GM12874 (cell line): ENCODE results near the gene LMX1A.

Experiments
- CTCF ChIP-seq: IDR thresholded peaks from 2 replicates; pipeline ENCODE4 v1.5.1; 2011; ENCODE audit warnings: low read depth, mild to moderate bottlenecking, control low read depth, low read length, moderate library complexity; ENCODE audit not compliant: insufficient read depth

LMX1A gene

GRCh38 chr1:165235155-165235776 is 121.2 kb downstream of the LMX1A start:
- TF ChIP-seq CTCF, result no peak

GRCh38 chr1:165234149-165234548 is 122.4 kb downstream of the LMX1A start:
- no peak for TF ChIP-seq CTCF

GRCh38 chr1:165228676-165229075 is 127.8 kb downstream of the LMX1A start:
- TF ChIP-seq CTCF, result no peak

GRCh38 chr1:165228111-165228655 is 128.3 kb downstream of the LMX1A start:
- TF ChIP-seq CTCF, result no peak

- TF ChIP-seq CTCF, result no peak
These were observed 130.2 kb downstream of the LMX1A start for GRCh38 chr1:165226326-165226725.

- TF ChIP-seq CTCF, result no peak
These were observed 130.9 kb downstream of the LMX1A start for GRCh38 chr1:165225650-165226049.

GRCh38 chr1:165225062-165225461 is 131.5 kb downstream of the LMX1A start:
- TF ChIP-seq CTCF, result no peak

- no peak for TF ChIP-seq CTCF
These were observed 132.0 kb downstream of the LMX1A start for GRCh38 chr1:165224504-165224903.
